Ascending aorta (tissue), 2 donors: ENCODE results near the gene DENND6A. TPM values are rescaled to one million over a fixed set of nuclear protein-coding genes. Genes with fewer than 3 reads are reported as not detected.
A peak's percentile ranks its signal among the peaks of the same experiment; 100 is the strongest.

ENCODE experiments used
- DNase-seq, 2 donors: peaks; one replicate each; pipeline ENCODE4 v3.0.0-alpha.2; 2019; ENCODE audit warnings: low spot score in 2 of 2
- H3K27ac ChIP-seq, 2 donors: fragments of 200-600 bp; sonication (generic); one replicate each; pipeline ENCODE4 v1.5.1; 2016 to 2017; ENCODE audit warnings: mild to moderate bottlenecking in 1 of 2
- H3K27me3 ChIP-seq: fragments of 200-600 bp; sonication (generic); one replicate; pipeline ENCODE4 v1.5.1; 2017
- H3K36me3 ChIP-seq, 2 donors: fragments of 200-600 bp; sonication (generic); one replicate each; pipeline ENCODE4 v1.5.1; 2016
- H3K4me1 ChIP-seq, 2 donors: fragments of 200-600 bp; sonication (generic); one replicate each; pipeline ENCODE4 v1.5.1; 2016 to 2017; ENCODE audit warnings: mild to moderate bottlenecking in 1 of 2
- H3K4me3 ChIP-seq, 2 donors: fragments of 200-600 bp; sonication (generic); one replicate each; pipeline ENCODE4 v1.5.1; 2016 to 2017; ENCODE audit warnings: mild to moderate bottlenecking in 1 of 2
- H3K9me3 ChIP-seq, 2 donors: fragments of 200-600 bp; sonication (generic); one replicate each; pipeline ENCODE4 v1.5.1; 2016
- CTCF ChIP-seq, 3 experiments: fragments of 200-600 bp in 2 of 3; fragments of 450-650 bp in 1 of 3; sonication (generic) in 2 of 3; IDR thresholded peaks; one replicate each; pipeline ENCODE4 v1.5.1; 2016 to 2019; ENCODE audit warnings: antibody characterized with exemption in 3 of 3, mild to moderate bottlenecking in 1 of 3, moderate library complexity in 1 of 3
- intact Hi-C: fragments of 100-400 bp; cut with DNase I; formaldehyde crosslinking; loops from one replicate; pipeline ENCODE4 v1.15.1; 2023
- total RNA-seq: library from RNA; depleted of rRNA; stranded (reverse); fragments of >200 nt; gene quantifications from one replicate; pipeline ENCODE4 v1.1.0, GENCODE V29; 2016

DENND6A gene
- total RNA-seq, 1 donor from 2014 or later, result 11.6 TPM

GRCh38 chr3:57586778-57587177 lies 106.1 kb downstream of the DENND6A start:
- Histone ChIP-seq H3K27me3 (no peaks in the 10 kb centered on the region), H3K36me3 (peaks cover 9 to 11% of the 10 kb centered on the region in 2 donors), H3K9me3 (no peaks in the 10 kb centered on the region), H3K27ac (no peak overlapping the region), H3K4me1 (peaks cover 3 to 20% of the 10 kb centered on the region in 2 donors), H3K4me3 (no peak overlapping the region)
- DNase-seq, result no peak
- intact Hi-C loops, result no loop called here
- TF ChIP-seq CTCF (IDR thresholded peaks at IDR 0.05), result no peak

- no peak for DNase-seq
- Histone ChIP-seq H3K4me3 (no peak overlapping the region), H3K27me3 (no peaks in the 10 kb centered on the region), H3K36me3 (peaks cover 21 to 31% of the 10 kb centered on the region in 2 donors), H3K9me3 (no peaks in the 10 kb centered on the region), H3K4me1 (peaks cover 3 to 17% of the 10 kb centered on the region in 2 donors), H3K27ac (no peak overlapping the region)
- TF ChIP-seq CTCF (IDR thresholded peaks at IDR 0.05), result no peak
- intact Hi-C loops, result no loop called here
These were observed 109.3 kb downstream of the DENND6A start for GRCh38 chr3:57583544-57583943.

- peaks cover 28 to 41% of the 10 kb centered on the region in 2 donors for H3K36me3 ChIP-seq
- intact Hi-C loops, result no loop called here
- H3K4me3 ChIP-seq, result no peak overlapping the region
- no peak for DNase-seq
- H3K4me1 ChIP-seq, result peaks cover 3 to 17% of the 10 kb centered on the region in 2 donors
- no peak for TF ChIP-seq CTCF (IDR thresholded peaks at IDR 0.05)
- no peak overlapping the region for H3K27ac ChIP-seq
- no peaks in the 10 kb centered on the region for H3K27me3 ChIP-seq
- H3K9me3 ChIP-seq, result no peaks in the 10 kb centered on the region
These were observed 110.3 kb downstream of the DENND6A start for GRCh38 chr3:57582474-57583168.

GRCh38 chr3:57577801-57578200 lies 115.1 kb downstream of the DENND6A start:
- no peak for DNase-seq
- Histone ChIP-seq H3K27ac (no peak overlapping the region), H3K9me3 (no peaks in the 10 kb centered on the region), H3K4me1 (peaks cover 0 to 5% of the 10 kb centered on the region in 2 donors), H3K27me3 (no peaks in the 10 kb centered on the region), H3K36me3 (peaks cover 44 to 62% of the 10 kb centered on the region in 2 donors), H3K4me3 (no peak overlapping the region)
- intact Hi-C loops, result no loop called here
- no peak for TF ChIP-seq CTCF (IDR thresholded peaks at IDR 0.05)

GRCh38 chr3:57575966-57576626 lies 116.8 kb downstream of the DENND6A start:
- no peak for DNase-seq
- H3K27ac ChIP-seq, result peak overlapping the region; percentile 22 to 52
- no peaks in the 10 kb centered on the region for H3K27me3 ChIP-seq
- H3K4me3 ChIP-seq, result no peak overlapping the region
- TF ChIP-seq CTCF (IDR thresholded peaks at IDR 0.05), result no peak
- peaks cover 0 to 5% of the 10 kb centered on the region in 2 donors for H3K4me1 ChIP-seq
- intact Hi-C loops, result no loop called here
- peaks cover 52 to 70% of the 10 kb centered on the region in 2 donors for H3K36me3 ChIP-seq
- H3K9me3 ChIP-seq, result no peaks in the 10 kb centered on the region

Other genes starting within 250 kb of the DENND6A start
- not detected for gene DNAH12, start 148.7 kb downstream of the DENND6A start, total RNA-seq
- gene PDE12, start 136.8 kb downstream of the DENND6A start, total RNA-seq, result 3.0 TPM
- 50.0 TPM for gene ARF4, start 95.7 kb downstream of the DENND6A start, total RNA-seq
- 502 TPM for gene SLMAP, start 63.2 kb upstream of the DENND6A start, total RNA-seq